CD4-positive, alpha-beta T cell (primary cell): ENCODE data around the gene UFSP1. TPM values are rescaled to one million over a fixed set of nuclear protein-coding genes. Genes with fewer than 3 reads are reported as not detected.

Experiments
- ATAC-seq: fragments of 200-7000 bp; cut with Tn5 transposase; one replicate; pipeline ENCODE4 v1.10.0; 2022; ENCODE audit warnings: mild to moderate bottlenecking; ENCODE audit not compliant: poor library complexity
- CTCF ChIA-PET: fragments of 350-600 bp; sonication (Branson Sonifier 250); formaldehyde crosslinking; loops from one replicate; lab custom pipeline; 2021; ENCODE audit warnings: antibody characterized with exemption, inconsistent platforms; lab: Charles Lee
- POLR2A ChIA-PET: fragments of 350-600 bp; sonication (Branson Sonifier 250); formaldehyde crosslinking; loops from one replicate; lab custom pipeline; 2021; ENCODE audit warnings: antibody characterized with exemption, inconsistent platforms; lab: Charles Lee
- DNase-seq, 14 experiments: peaks; one replicate each; pipeline ENCODE4 v3.0.0-alpha.2; 2013 to 2020; ENCODE audit warnings: mixed read lengths in 2 of 14
- H3K27ac ChIP-seq, 2 donors: one replicate each; pipeline versions ENCODE4 v1.5.1 to v1.7.0; 2013; ENCODE audit warnings: low read length in 2 of 2, low read depth in 1 of 2, mild to moderate bottlenecking in 1 of 2
- H3K27me3 ChIP-seq, 2 experiments: 1 replicate in 1 of 2; 2 replicates in 1 of 2; pipeline versions ENCODE4 v1.6.1 to v1.7.0; 2013; ENCODE audit warnings: low read length in 2 of 2, control low read depth in 1 of 2, mild to moderate bottlenecking in 1 of 2, moderate library complexity in 1 of 2; ENCODE audit not compliant: insufficient read depth in 2 of 2, control insufficient read depth in 1 of 2
- H3K36me3 ChIP-seq: one replicate; pipeline ENCODE4 v1.6.1; 2013; ENCODE audit warnings: low read length, control low read depth; ENCODE audit not compliant: insufficient read depth
- H3K4me1 ChIP-seq: one replicate; pipeline ENCODE4 v1.6.1; 2013; ENCODE audit warnings: low read length, control low read depth; ENCODE audit not compliant: insufficient read depth
- H3K4me3 ChIP-seq: one replicate; pipeline ENCODE4 v1.5.1; 2013; ENCODE audit warnings: mild to moderate bottlenecking, low read length, moderate library complexity
- H3K9me3 ChIP-seq, 2 experiments: 1 replicate in 1 of 2; 2 replicates in 1 of 2; pipeline versions ENCODE4 v1.6.1 to v1.7.0; 2013; ENCODE audit warnings: low read length in 2 of 2, mild to moderate bottlenecking in 2 of 2, control low read depth in 1 of 2, moderate library complexity in 1 of 2; ENCODE audit not compliant: control insufficient read depth in 1 of 2, insufficient read depth in 1 of 2
- H3K27ac Mint-ChIP-seq: one replicate; pipeline ENCODE4 v1.8.0; 2020; ENCODE audit warnings: mixed read lengths
- H3K27me3 Mint-ChIP-seq: one replicate; pipeline ENCODE4 v1.8.0; 2021; ENCODE audit warnings: mixed read lengths
- H3K36me3 Mint-ChIP-seq: one replicate; pipeline ENCODE4 v1.8.0; 2021; ENCODE audit warnings: low read depth, mixed read lengths
- H3K4me1 Mint-ChIP-seq: one replicate; pipeline ENCODE4 v1.8.0; 2021; ENCODE audit warnings: low read depth, mixed read lengths
- H3K4me3 Mint-ChIP-seq: one replicate; pipeline ENCODE4 v1.8.0; 2020; ENCODE audit warnings: mild to moderate bottlenecking, mixed read lengths
- H3K9me3 Mint-ChIP-seq: one replicate; pipeline ENCODE4 v1.8.0; 2020; ENCODE audit warnings: mixed read lengths
- intact Hi-C, 2 experiments: fragments of 100-400 bp; cut with DNase I in 1 of 2; cut with micrococcal nuclease in 1 of 2; formaldehyde crosslinking; loops; one replicate each; pipeline versions ENCODE4 v1.15.1 to v1.9.0; 2023 to 2025; cut with DNase I, micrococcal nuclease
- total RNA-seq, 174 experiments: library from RNA in 2 of 174; stranded (reverse) in 2 of 174; gene quantifications; one replicate each; pipeline ENCODE4 v1.2.3 and lab custom pipeline; 2021 to 2026
- TF ChIP-seq, protein P1 (sequence below): fragments of 200-600 bp; IDR thresholded peaks from one replicate; pipeline ENCODE4 v1.8.0; 2022; ENCODE audit warnings: antibody characterized with exemption, mild to moderate bottlenecking

The UFSP1 gene
- total RNA-seq, 2 experiments from 2014 or later, result 1.1 to 1.5 TPM

DNA sequence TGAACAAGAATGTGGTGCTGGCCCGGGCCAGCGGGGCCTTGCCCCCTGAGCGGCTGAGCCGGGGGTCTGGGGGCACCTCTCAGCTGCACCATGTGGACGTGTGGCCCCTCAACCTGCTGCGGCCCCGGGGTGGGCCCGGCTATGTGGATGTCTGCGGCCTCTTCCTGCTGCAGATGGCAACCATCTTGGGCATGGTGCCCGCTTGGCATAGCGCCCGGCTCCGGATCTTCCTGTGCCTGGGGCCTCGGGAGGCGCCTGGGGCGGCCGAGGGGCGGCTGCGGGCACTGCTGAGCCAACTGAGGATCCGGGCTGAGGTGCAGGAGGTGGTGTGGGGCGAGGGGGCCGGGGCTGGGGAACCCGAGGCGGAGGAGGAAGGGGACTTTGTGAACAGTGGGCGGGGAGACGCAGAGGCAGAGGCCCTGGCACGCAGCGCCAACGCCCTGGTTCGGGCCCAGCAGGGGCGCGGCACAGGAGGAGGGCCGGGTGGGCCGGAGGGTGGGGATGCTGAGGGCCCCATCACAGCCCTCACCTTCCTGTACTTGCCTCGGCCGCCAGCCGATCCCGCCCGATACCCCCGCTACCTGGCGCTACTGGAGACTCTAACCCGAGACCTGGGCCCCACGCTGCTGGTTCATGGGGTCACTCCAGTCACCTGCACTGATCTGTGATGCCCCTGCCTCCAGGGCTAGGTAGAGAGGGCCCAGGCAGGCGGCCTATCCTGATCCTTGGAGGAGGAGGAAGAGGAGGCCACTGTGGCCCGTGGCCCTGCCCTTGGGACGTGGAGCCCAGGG lies 23.4 kb downstream of the UFSP1 start:
- TF ChIP-seq, protein P1, sequence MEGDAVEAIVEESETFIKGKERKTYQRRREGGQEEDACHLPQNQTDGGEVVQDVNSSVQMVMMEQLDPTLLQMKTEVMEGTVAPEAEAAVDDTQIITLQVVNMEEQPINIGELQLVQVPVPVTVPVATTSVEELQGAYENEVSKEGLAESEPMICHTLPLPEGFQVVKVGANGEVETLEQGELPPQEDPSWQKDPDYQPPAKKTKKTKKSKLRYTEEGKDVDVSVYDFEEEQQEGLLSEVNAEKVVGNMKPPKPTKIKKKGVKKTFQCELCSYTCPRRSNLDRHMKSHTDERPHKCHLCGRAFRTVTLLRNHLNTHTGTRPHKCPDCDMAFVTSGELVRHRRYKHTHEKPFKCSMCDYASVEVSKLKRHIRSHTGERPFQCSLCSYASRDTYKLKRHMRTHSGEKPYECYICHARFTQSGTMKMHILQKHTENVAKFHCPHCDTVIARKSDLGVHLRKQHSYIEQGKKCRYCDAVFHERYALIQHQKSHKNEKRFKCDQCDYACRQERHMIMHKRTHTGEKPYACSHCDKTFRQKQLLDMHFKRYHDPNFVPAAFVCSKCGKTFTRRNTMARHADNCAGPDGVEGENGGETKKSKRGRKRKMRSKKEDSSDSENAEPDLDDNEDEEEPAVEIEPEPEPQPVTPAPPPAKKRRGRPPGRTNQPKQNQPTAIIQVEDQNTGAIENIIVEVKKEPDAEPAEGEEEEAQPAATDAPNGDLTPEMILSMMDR, result no peak
- no peak overlapping the region for H3K27ac ChIP-seq
- no peaks in the 10 kb centered on the region for H3K9me3 ChIP-seq
- Mint-ChIP-seq H3K9me3 (no peaks in the 10 kb centered on the region), H3K27ac (peak overlapping the region; percentile 81), H3K36me3 (peaks cover 27% of the 10 kb centered on the region), H3K4me1 (peaks cover 9% of the 10 kb centered on the region), H3K27me3 (no peaks in the 10 kb centered on the region), H3K4me3 (peak overlapping the region; percentile 71)
- ATAC-seq, result peak; percentile 58
- peaks cover 28% of the 10 kb centered on the region for H3K4me1 ChIP-seq
- H3K36me3 ChIP-seq, result peaks cover 32% of the 10 kb centered on the region
- intact Hi-C loops, result no loop called here
- peak in 8 of 14 experiments; percentile 31 to 59 (median 42) for DNase-seq
- no peaks in the 10 kb centered on the region for H3K27me3 ChIP-seq
- CTCF ChIA-PET, result no interaction called here
- H3K4me3 ChIP-seq, result peak overlapping the region; percentile 61
- POLR2A ChIA-PET, result interaction anchor here (1.0 to 1.4 kb wide), 2 partner anchors 9 to 14 kb away, joined by 4 read pairs; partner anchors contain the start of genes SLC12A9 and SRRT

GRCh38 chr7:100865372-100865911 lies 24.1 kb downstream of the UFSP1 start:
- peaks cover 9% of the 10 kb centered on the region for H3K4me1 Mint-ChIP-seq
- no peak overlapping the region for H3K27ac ChIP-seq
- H3K4me1 ChIP-seq, result peaks cover 28% of the 10 kb centered on the region
- ATAC-seq, result no peak
- no peaks in the 10 kb centered on the region for H3K9me3 ChIP-seq
- peak in 1 of 14 experiments; percentile 36 for DNase-seq
- H3K36me3 ChIP-seq, result peaks cover 39% of the 10 kb centered on the region
- peak overlapping the region; percentile 42 for H3K4me3 Mint-ChIP-seq
- H3K27me3 Mint-ChIP-seq, result no peaks in the 10 kb centered on the region
- H3K36me3 Mint-ChIP-seq, result peaks cover 34% of the 10 kb centered on the region
- ChIA-PET POLR2A (interaction anchor here (0.6 kb wide), 1 partner anchor 9 kb away, joined by 3 read pairs; the partner anchor contains the start of gene SRRT), CTCF (no interaction called here)
- peak overlapping the region; percentile 81 for H3K27ac Mint-ChIP-seq
- intact Hi-C loops, result no loop called here
- no peak overlapping the region for H3K4me3 ChIP-seq
- no peaks in the 10 kb centered on the region for H3K9me3 Mint-ChIP-seq
- TF ChIP-seq, protein P1, result no peak
- no peaks in the 10 kb centered on the region for H3K27me3 ChIP-seq

DNA sequence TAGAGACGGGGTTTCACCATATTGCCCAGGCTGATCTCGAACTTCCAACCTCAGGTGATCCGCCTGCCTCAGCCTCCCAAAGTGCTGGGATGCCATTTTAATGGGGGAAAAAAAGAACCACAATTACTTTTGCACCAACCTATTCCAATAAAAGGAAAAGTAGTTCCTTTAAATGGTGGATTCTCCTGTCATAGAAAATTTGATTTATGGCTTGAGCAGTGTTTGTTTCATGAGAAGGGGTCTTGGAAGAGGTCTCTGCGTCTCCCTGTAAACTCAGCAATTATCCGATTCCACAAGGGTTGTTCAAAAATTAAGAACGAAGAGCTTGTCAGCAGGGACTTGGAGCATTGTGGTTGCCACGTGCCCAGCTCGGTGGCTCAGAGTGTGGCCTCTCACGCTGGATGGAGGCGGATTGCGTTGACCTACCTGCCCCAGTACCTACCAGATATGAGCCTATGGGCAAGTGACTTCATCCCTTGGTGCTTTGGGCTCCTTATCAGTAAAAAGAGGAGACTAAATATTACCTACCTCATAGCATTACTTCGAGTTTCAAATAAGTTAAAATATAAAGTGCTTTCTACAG lies 25.2 kb downstream of the UFSP1 start:
- TF ChIP-seq, protein P1, result no peak
- ATAC-seq (no peak), DNase-seq (no peak)
- intact Hi-C loops, result no loop called here
- no peak overlapping the region for H3K4me3 Mint-ChIP-seq
- Histone ChIP-seq H3K36me3 (peaks cover 49% of the 10 kb centered on the region), H3K27me3 (no peaks in the 10 kb centered on the region), H3K27ac (no peak overlapping the region), H3K4me3 (no peak overlapping the region), H3K9me3 (no peaks in the 10 kb centered on the region), H3K4me1 (peaks cover 28% of the 10 kb centered on the region)
- no peaks in the 10 kb centered on the region for H3K9me3 Mint-ChIP-seq
- peaks cover 45% of the 10 kb centered on the region for H3K36me3 Mint-ChIP-seq
- H3K4me1 Mint-ChIP-seq, result peaks cover 9% of the 10 kb centered on the region
- no peak overlapping the region for H3K27ac Mint-ChIP-seq
- ChIA-PET CTCF (no interaction called here), POLR2A (no interaction called here)
- no peaks in the 10 kb centered on the region for H3K27me3 Mint-ChIP-seq
